Liver (tissue), 3 donors: ENCODE data around the gene DISC1.

Source experiments
- ATF3 ChIP-seq: IDR thresholded peaks from 2 replicates; pipeline ENCODE4 v1.6.1; 2016; ENCODE audit warnings: antibody characterized with exemption
- JUND ChIP-seq, 2 donors: IDR thresholded peaks; 2 replicates each; pipeline ENCODE4 v1.6.1; 2016; ENCODE audit warnings: antibody characterized with exemption in 2 of 2
- RAD21 ChIP-seq, 2 donors: IDR thresholded peaks; 2 replicates each; pipeline ENCODE4 v1.6.1; 2016; ENCODE audit warnings: antibody characterized with exemption in 2 of 2, mild to moderate bottlenecking in 2 of 2
- RXRA ChIP-seq, 2 donors: IDR thresholded peaks; 2 replicates each; pipeline ENCODE4 v1.6.1; 2017 to 2018; ENCODE audit warnings: antibody characterized with exemption in 2 of 2, mild to moderate bottlenecking in 1 of 2
- SP1 ChIP-seq: IDR thresholded peaks from 2 replicates; pipeline ENCODE4 v1.6.1; 2018; ENCODE audit warnings: antibody characterized with exemption, mild to moderate bottlenecking
- TF ChIP-seq, protein P1 (sequence below): fragments of 150-350 bp; IDR thresholded peaks from 2 replicates; pipeline ENCODE4 v1.5.1; 2017; ENCODE audit warnings: improper control_type of control experiment, low read depth, low read length; ENCODE audit not compliant: missing input control
- donor health status: healthy.
- donor health status: healthy.

- TF ChIP-seq ATF3 (no peak), SP1 (no peak), RAD21 (IDR thresholded peaks at IDR 0.05) (no peak), JUND (IDR thresholded peaks at IDR 0.05) (no peak), RXRA (IDR thresholded peaks at IDR 0.05) (no peak)
- TF ChIP-seq, protein P1, sequence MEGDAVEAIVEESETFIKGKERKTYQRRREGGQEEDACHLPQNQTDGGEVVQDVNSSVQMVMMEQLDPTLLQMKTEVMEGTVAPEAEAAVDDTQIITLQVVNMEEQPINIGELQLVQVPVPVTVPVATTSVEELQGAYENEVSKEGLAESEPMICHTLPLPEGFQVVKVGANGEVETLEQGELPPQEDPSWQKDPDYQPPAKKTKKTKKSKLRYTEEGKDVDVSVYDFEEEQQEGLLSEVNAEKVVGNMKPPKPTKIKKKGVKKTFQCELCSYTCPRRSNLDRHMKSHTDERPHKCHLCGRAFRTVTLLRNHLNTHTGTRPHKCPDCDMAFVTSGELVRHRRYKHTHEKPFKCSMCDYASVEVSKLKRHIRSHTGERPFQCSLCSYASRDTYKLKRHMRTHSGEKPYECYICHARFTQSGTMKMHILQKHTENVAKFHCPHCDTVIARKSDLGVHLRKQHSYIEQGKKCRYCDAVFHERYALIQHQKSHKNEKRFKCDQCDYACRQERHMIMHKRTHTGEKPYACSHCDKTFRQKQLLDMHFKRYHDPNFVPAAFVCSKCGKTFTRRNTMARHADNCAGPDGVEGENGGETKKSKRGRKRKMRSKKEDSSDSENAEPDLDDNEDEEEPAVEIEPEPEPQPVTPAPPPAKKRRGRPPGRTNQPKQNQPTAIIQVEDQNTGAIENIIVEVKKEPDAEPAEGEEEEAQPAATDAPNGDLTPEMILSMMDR: no peak
These were observed 7.9 kb downstream of the DISC1 start for GRCh38 chr1:231634323-231635013.
